SK-N-SH (cell line): ENCODE results near the gene PBXIP1. TPM values are rescaled to one million over a fixed set of nuclear protein-coding genes. Genes with fewer than 3 reads are reported as not detected.

Experiments used
- CTCF ChIA-PET: fragments of 300-600, 350-600 bp; formaldehyde crosslinking; extraction: SDS; loops from one replicate; lab custom pipeline; 2021; lab: Yijun Ruan, JAX
- POLR2A ChIA-PET: fragments of 350-600 bp; sonication (Branson Sonifier 250); formaldehyde crosslinking; extraction: SDS; loops from one replicate; lab custom pipeline; 2020; ENCODE audit warnings: antibody characterized with exemption, inconsistent platforms; lab: Yijun Ruan, JAX
- DNase-seq: peaks from one replicate; pipeline ENCODE4 v3.0.0; 2012
- H2AFZ ChIP-seq: fragments of 200-600 bp; sonication (generic); 2 replicates; pipeline ENCODE4 v1.8.1; 2016; ENCODE audit warnings: antibody characterized with exemption, mild to moderate bottlenecking, low read depth
- H3F3A ChIP-seq: fragments of 200-600 bp; sonication (generic); replicated peaks from 2 replicates; pipeline ENCODE3; 2016; ENCODE audit warnings: antibody characterized with exemption, mild to moderate bottlenecking; ENCODE audit not compliant: insufficient read depth
- H3K27ac ChIP-seq, 2 experiments: fragments of 200-500 bp in 1 of 2; fragments of 200-600 bp in 1 of 2; sonication (Bioruptor generic) in 1 of 2; sonication (generic), shearing (Covaris generic) in 1 of 2; 2 replicates each; pipeline versions ENCODE4 v1.5.1 to v1.6.1; 2014 to 2016; ENCODE audit warnings: low read depth in 2 of 2, inconsistent platforms in 1 of 2, low read length in 1 of 2, mild to moderate bottlenecking in 1 of 2, mixed read lengths in 1 of 2
- H3K27me3 ChIP-seq: fragments of 200-600 bp; sonication (generic), shearing (Covaris generic); 2 replicates; pipeline ENCODE4 v1.6.1; 2016; ENCODE audit warnings: mixed run types; ENCODE audit not compliant: insufficient read depth
- H3K36me3 ChIP-seq, 2 experiments: fragments of 200-500 bp in 1 of 2; fragments of 200-600 bp in 1 of 2; sonication (Bioruptor generic) in 1 of 2; sonication (generic) in 1 of 2; replicated peaks in 1 of 2; 2 replicates each; pipeline versions ENCODE3 to v1.5.1; 2014 to 2016; ENCODE audit warnings: low read length in 1 of 2, mild to moderate bottlenecking in 1 of 2; ENCODE audit not compliant: insufficient read depth in 2 of 2, control insufficient read depth in 1 of 2
- H3K4me1 ChIP-seq, 2 experiments: fragments of 200-500 bp in 1 of 2; fragments of 200-600 bp in 1 of 2; sonication (Bioruptor generic) in 1 of 2; sonication (generic), shearing (Covaris generic) in 1 of 2; 2 replicates each; pipeline versions ENCODE4 v1.5.1 to v1.6.1; 2014 to 2016; ENCODE audit warnings: low read depth in 1 of 2, low read length in 1 of 2, mixed run types in 1 of 2; ENCODE audit not compliant: insufficient read depth in 2 of 2, control insufficient read depth in 1 of 2
- H3K4me2 ChIP-seq: fragments of 200-600 bp; sonication (generic), shearing (Covaris generic); 2 replicates; pipeline ENCODE4 v1.6.1; 2017; ENCODE audit warnings: mixed run types
- H3K4me3 ChIP-seq, 2 experiments: fragments of 200-500 bp in 1 of 2; fragments of 200-600 bp in 1 of 2; sonication (Bioruptor generic) in 1 of 2; sonication (generic), shearing (Covaris generic) in 1 of 2; 2 replicates each; pipeline versions ENCODE4 v1.5.1 to v1.8.1; 2014 to 2016; ENCODE audit warnings: low read depth in 2 of 2, inconsistent platforms in 1 of 2, low read length in 1 of 2, mild to moderate bottlenecking in 1 of 2, mixed read lengths in 1 of 2, moderate library complexity in 1 of 2
- H3K79me2 ChIP-seq: fragments of 200-600 bp; sonication (generic); 2 replicates; pipeline ENCODE4 v1.8.1; 2017; ENCODE audit warnings: mild to moderate bottlenecking; ENCODE audit not compliant: insufficient read depth
- H3K9ac ChIP-seq: fragments of 200-600 bp; sonication (generic); 2 replicates; pipeline ENCODE4 v1.6.1; 2017; ENCODE audit warnings: mixed run types
- H3K9me2 ChIP-seq: fragments of 200-600 bp; sonication (generic); 2 replicates; pipeline ENCODE4 v1.6.1; 2017; ENCODE audit warnings: mixed run types
- H3K9me3 ChIP-seq: fragments of 200-600 bp; sonication (generic); 2 replicates; pipeline ENCODE4 v1.6.1; 2017; ENCODE audit warnings: mixed run types, mild to moderate bottlenecking, moderate library complexity
- H4K20me1 ChIP-seq: fragments of 200-600 bp; sonication (generic); 2 replicates; pipeline ENCODE4 v1.6.1; 2017; ENCODE audit warnings: mild to moderate bottlenecking, mixed run types; ENCODE audit not compliant: insufficient read depth
- CHD2 ChIP-seq: fragments of 150-350 bp; IDR thresholded peaks from 2 replicates; pipeline ENCODE4 v1.6.1; 2018; ENCODE audit warnings: low read length; ENCODE audit not compliant: partially characterized antibody
- CTCF ChIP-seq: fragments of 200-600 bp; sonication (generic); IDR thresholded peaks from 2 replicates; pipeline ENCODE4 v1.6.1; 2017; ENCODE audit warnings: antibody characterized with exemption, mild to moderate bottlenecking, moderate library complexity
- EP300 ChIP-seq, 2 experiments: IDR thresholded peaks; 2 replicates each; pipeline versions ENCODE4 v1.4.0 to v1.6.1; 2012; ENCODE audit warnings: borderline replicate concordance in 1 of 2, low read depth in 1 of 2, low read length in 1 of 2
- EZH2phosphoT487 ChIP-seq: fragments of 200-600 bp; sonication (generic); IDR thresholded peaks from 2 replicates; pipeline ENCODE4 v1.6.1; 2017; ENCODE audit warnings: low read depth, mixed run types, mild to moderate bottlenecking, antibody characterized with exemption, moderate library complexity, borderline replicate concordance
- FOXJ3 ChIP-seq: sonication (generic); formaldehyde crosslinking; IDR thresholded peaks from 2 replicates; pipeline ENCODE4 v1.5.1; 2020; ENCODE audit warnings: mild to moderate bottlenecking, missing genetic modification reagents
- GABPA ChIP-seq: IDR thresholded peaks from 2 replicates; pipeline ENCODE4 v1.4.0; 2012; ENCODE audit warnings: low read depth, mild to moderate bottlenecking
- IRF3 ChIP-seq: fragments of 150-350 bp; IDR thresholded peaks from 2 replicates; pipeline ENCODE4 v1.6.1; 2016; ENCODE audit warnings: mild to moderate bottlenecking, low read depth, low read length
- JUND ChIP-seq: IDR thresholded peaks from 2 replicates; pipeline ENCODE4 v1.4.0; 2012
- MEF2A ChIP-seq: IDR thresholded peaks from 2 replicates; pipeline ENCODE4 v1.4.0; 2012; ENCODE audit warnings: low read depth, borderline replicate concordance
- MXI1 ChIP-seq: IDR thresholded peaks from 2 replicates; pipeline ENCODE4 v1.6.1; 2012; ENCODE audit warnings: mild to moderate bottlenecking, low read depth, low read length, improper control_type of control experiment
- NRF1 ChIP-seq: IDR thresholded peaks from 2 replicates; pipeline ENCODE4 v1.6.1; 2012; ENCODE audit warnings: low read depth, mild to moderate bottlenecking, low read length
- POLR2AphosphoS5 ChIP-seq: IDR thresholded peaks from 2 replicates; pipeline ENCODE4 v1.6.1; 2012; ENCODE audit warnings: low read depth, low read length
- RAD21 ChIP-seq: IDR thresholded peaks from 2 replicates; pipeline ENCODE4 v1.6.1; 2012; ENCODE audit warnings: mild to moderate bottlenecking, low read length
- RCOR1 ChIP-seq: fragments of 150-350 bp; IDR thresholded peaks from 2 replicates; pipeline ENCODE4 v1.6.1; 2017; ENCODE audit warnings: antibody characterized with exemption, low read length
- RXRA ChIP-seq: IDR thresholded peaks from 2 replicates; pipeline ENCODE4 v1.4.0; 2012; ENCODE audit warnings: low read depth, mild to moderate bottlenecking, borderline replicate concordance
- SIN3A ChIP-seq: IDR thresholded peaks from 2 replicates; pipeline ENCODE4 v1.6.1; 2012; ENCODE audit warnings: low read depth, mild to moderate bottlenecking, low read length, moderate library complexity, borderline replicate concordance
- SMC3 ChIP-seq: IDR thresholded peaks from 2 replicates; pipeline ENCODE4 v1.6.1; 2012; ENCODE audit warnings: low read depth, low read length, improper control_type of control experiment
- TAF1 ChIP-seq: IDR thresholded peaks from 2 replicates; pipeline ENCODE4 v1.6.1; 2012; ENCODE audit warnings: low read depth, mild to moderate bottlenecking, low read length, moderate library complexity, borderline replicate concordance
- TCF12 ChIP-seq: IDR thresholded peaks from 2 replicates; pipeline ENCODE4 v1.4.0; 2012
- USF1 ChIP-seq: IDR thresholded peaks from 2 replicates; pipeline ENCODE4 v1.4.0; 2012; ENCODE audit warnings: low read depth, borderline replicate concordance
- YY1 ChIP-seq: IDR thresholded peaks from 2 replicates; pipeline ENCODE4 v1.4.0; 2012; ENCODE audit warnings: low read depth, mild to moderate bottlenecking
- WGBS: methylation state at CpG from one replicate; pipeline ENCODE4 v1.1.6; 2017; ENCODE audit warnings: low lambda C conversion rate; 5-methylcytosine and 5-hydroxymethylcytosine counted together
- polyA plus RNA-seq, 3 experiments: library from polyadenylated mRNA; depleted of rRNA; stranded (reverse); fragments of >200 nt; gene quantifications; 2 replicates each; pipeline ENCODE4 v1.2.3, GENCODE V29; 2012
- TF ChIP-seq, protein P1 (sequence below): IDR thresholded peaks from 2 replicates; pipeline ENCODE4 v1.4.0; 2012; ENCODE audit warnings: low read depth
- TF ChIP-seq, protein P2 (sequence below): fragments of 150-350 bp; IDR thresholded peaks from 2 replicates; pipeline ENCODE4 v1.6.1; 2017; ENCODE audit warnings: antibody characterized with exemption, low read length, low read depth, borderline replicate concordance
- TF ChIP-seq, protein P3 (sequence below): IDR thresholded peaks from 2 replicates; pipeline ENCODE4; 2012
- TF ChIP-seq, protein P4 (sequence below): IDR thresholded peaks from 2 replicates; pipeline ENCODE4 v1.4.0; 2012; ENCODE audit warnings: low read depth, borderline replicate concordance

The PBXIP1 gene
- polyA plus RNA-seq, 1 of the 3 experiments (the other 2 are of a cell fraction): 55.9 TPM

- peak within 1 kb of the TSS; percentile 88 for H3K9ac ChIP-seq
- H3K4me2 ChIP-seq: peak within 1 kb of the TSS; percentile 98
- no peaks in the 10 kb centered on the region for H3K9me3 ChIP-seq
- H3K9me2 ChIP-seq: no peaks in the 10 kb centered on the region
- H3K4me1 ChIP-seq: peaks cover 27 to 53% of the 10 kb centered on the region in 2 experiments
- peaks cover 69% of the 10 kb centered on the region for H3K79me2 ChIP-seq
- peak within 1 kb of the TSS; percentile 40; the same call in 1 of the 2 replicates for H2AFZ ChIP-seq
- POLR2A ChIA-PET: interaction anchor here (0.8 to 3.1 kb wide), 5 partner anchors 12 to 26 kb away, joined by 3 to 13 read pairs (median 3); partner anchors contain the start of genes LENEP, PBXIP1 and PYGO2
- H3K27me3 ChIP-seq: no peaks in the 10 kb centered on the region
- H3K36me3 ChIP-seq: peaks cover 4 to 10% of the 10 kb centered on the region in 2 experiments
- peak within 1 kb of the TSS; percentile 99 to 100 for H3K27ac ChIP-seq
- peaks cover 36% of the 10 kb centered on the region for H3F3A ChIP-seq
- peak; percentile 81 for DNase-seq
- WGBS: under 1% methylated on average over 47 of the region's 47 CpGs
- H4K20me1 ChIP-seq: peaks cover 3% of the 10 kb centered on the region; the same call in 1 of the 2 replicates
- H3K4me3 ChIP-seq: peak within 1 kb of the TSS; percentile 67 to 79
- CTCF ChIA-PET: interaction anchor here (1.0 to 37.5 kb wide), 11 partner anchors 9 to 494 kb away, joined by 3 to 640 read pairs (median 6); partner anchors contain the start of genes ADAM15, FLAD1, LENEP and ZBTB7B
- TF ChIP-seq, protein P1, sequence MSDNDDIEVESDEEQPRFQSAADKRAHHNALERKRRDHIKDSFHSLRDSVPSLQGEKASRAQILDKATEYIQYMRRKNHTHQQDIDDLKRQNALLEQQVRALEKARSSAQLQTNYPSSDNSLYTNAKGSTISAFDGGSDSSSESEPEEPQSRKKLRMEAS: peak; percentile 97
- TF ChIP-seq, protein P2, sequence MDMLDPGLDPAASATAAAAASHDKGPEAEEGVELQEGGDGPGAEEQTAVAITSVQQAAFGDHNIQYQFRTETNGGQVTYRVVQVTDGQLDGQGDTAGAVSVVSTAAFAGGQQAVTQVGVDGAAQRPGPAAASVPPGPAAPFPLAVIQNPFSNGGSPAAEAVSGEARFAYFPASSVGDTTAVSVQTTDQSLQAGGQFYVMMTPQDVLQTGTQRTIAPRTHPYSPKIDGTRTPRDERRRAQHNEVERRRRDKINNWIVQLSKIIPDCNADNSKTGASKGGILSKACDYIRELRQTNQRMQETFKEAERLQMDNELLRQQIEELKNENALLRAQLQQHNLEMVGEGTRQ: no peak
- TF ChIP-seq SMC3: no peak
- peak; percentile 91 for TF ChIP-seq IRF3
- TF ChIP-seq RXRA: no peak
- TF ChIP-seq TCF12: no peak
- TF ChIP-seq SIN3A: peak; percentile 97
- TF ChIP-seq FOXJ3 (CRISPR knock-in tag): no peak
- no peak for TF ChIP-seq CTCF
- no peak; the same call in 1 of the 2 replicates for TF ChIP-seq RCOR1
- no peak for TF ChIP-seq RAD21
- no peak for TF ChIP-seq EZH2phosphoT487
- TF ChIP-seq CHD2: peak; percentile 96
- peak; percentile 84 for TF ChIP-seq GABPA
- TF ChIP-seq EP300 (IDR thresholded peaks at IDR 0.05; ENCODE audit: borderline replicate concordance in 1 of 2, low read depth in 1 of 2, low read length in 1 of 2): no peak
- TF ChIP-seq JUND: no peak
- no peak; the same call in 1 of the 2 replicates for TF ChIP-seq TAF1
- TF ChIP-seq, protein P3, sequence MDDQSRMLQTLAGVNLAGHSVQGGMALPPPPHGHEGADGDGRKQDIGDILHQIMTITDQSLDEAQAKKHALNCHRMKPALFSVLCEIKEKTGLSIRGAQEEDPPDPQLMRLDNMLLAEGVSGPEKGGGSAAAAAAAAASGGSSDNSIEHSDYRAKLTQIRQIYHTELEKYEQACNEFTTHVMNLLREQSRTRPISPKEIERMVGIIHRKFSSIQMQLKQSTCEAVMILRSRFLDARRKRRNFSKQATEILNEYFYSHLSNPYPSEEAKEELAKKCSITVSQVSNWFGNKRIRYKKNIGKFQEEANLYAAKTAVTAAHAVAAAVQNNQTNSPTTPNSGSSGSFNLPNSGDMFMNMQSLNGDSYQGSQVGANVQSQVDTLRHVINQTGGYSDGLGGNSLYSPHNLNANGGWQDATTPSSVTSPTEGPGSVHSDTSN: peak; percentile 56; the same call in 1 of the 2 replicates
- TF ChIP-seq, protein P4, sequence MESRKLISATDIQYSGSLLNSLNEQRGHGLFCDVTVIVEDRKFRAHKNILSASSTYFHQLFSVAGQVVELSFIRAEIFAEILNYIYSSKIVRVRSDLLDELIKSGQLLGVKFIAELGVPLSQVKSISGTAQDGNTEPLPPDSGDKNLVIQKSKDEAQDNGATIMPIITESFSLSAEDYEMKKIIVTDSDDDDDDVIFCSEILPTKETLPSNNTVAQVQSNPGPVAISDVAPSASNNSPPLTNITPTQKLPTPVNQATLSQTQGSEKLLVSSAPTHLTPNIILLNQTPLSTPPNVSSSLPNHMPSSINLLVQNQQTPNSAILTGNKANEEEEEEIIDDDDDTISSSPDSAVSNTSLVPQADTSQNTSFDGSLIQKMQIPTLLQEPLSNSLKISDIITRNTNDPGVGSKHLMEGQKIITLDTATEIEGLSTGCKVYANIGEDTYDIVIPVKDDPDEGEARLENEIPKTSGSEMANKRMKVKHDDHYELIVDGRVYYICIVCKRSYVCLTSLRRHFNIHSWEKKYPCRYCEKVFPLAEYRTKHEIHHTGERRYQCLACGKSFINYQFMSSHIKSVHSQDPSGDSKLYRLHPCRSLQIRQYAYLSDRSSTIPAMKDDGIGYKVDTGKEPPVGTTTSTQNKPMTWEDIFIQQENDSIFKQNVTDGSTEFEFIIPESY: peak; percentile 86
- no peak for TF ChIP-seq USF1
- TF ChIP-seq POLR2AphosphoS5: no peak
- TF ChIP-seq MEF2A: no peak
- TF ChIP-seq NRF1: no peak
- TF ChIP-seq MXI1: peak; percentile 99
- no peak for TF ChIP-seq YY1
Observed at GRCh38 chr1:154974102-154974807, 18.4 kb upstream of the PBXIP1 start, which contains the start of gene CKS1B. Gene CKS1B, plus strand, starts transcription at chr1:154974681. Its CDS starts 65 bp downstream, at chr1:154974746.
